Activated B cell treated with CpG ODN at 0.5 μM for 24 hours (primary cell): ENCODE results near the gene SSC4D. TPM values are rescaled to one million over a fixed set of nuclear protein-coding genes. Genes with fewer than 3 reads are reported as not detected.
"Not testable (repeated sequence)": the region's sequence is repeated elsewhere in the genome, so short reads cannot be mapped to it uniquely, and the experiment has no call there.

Experiments used
- ATAC-seq: fragments of 200-7000 bp; cut with Tn5 transposase; one replicate; pipeline ENCODE4 v1.10.0; 2021; ENCODE audit warnings: low read depth, mild to moderate bottlenecking, moderate library complexity
- CTCF ChIA-PET: fragments of 350-600 bp; sonication (Branson Sonifier 250); formaldehyde crosslinking; loops from one replicate; lab custom pipeline; 2021; ENCODE audit warnings: antibody characterized with exemption; lab: Charles Lee
- POLR2A ChIA-PET: fragments of 350-600 bp; sonication (Branson Sonifier 250); formaldehyde crosslinking; loops from one replicate; lab custom pipeline; 2021; ENCODE audit warnings: antibody characterized with exemption; lab: Charles Lee
- DNase-seq: peaks from one replicate; pipeline ENCODE4 v3.0.0; 2022
- H3K27ac Mint-ChIP-seq: one replicate; pipeline ENCODE4 v1.8.0; 2020; ENCODE audit warnings: mixed read lengths
- H3K27me3 Mint-ChIP-seq: one replicate; pipeline ENCODE4 v1.8.0; 2021; ENCODE audit warnings: mixed read lengths
- H3K36me3 Mint-ChIP-seq: one replicate; pipeline ENCODE4 v1.8.0; 2021; ENCODE audit warnings: low read depth, mixed read lengths
- H3K4me1 Mint-ChIP-seq: one replicate; pipeline ENCODE4 v1.8.0; 2021; ENCODE audit warnings: mixed read lengths
- H3K4me3 Mint-ChIP-seq: one replicate; pipeline ENCODE4 v1.8.0; 2020; ENCODE audit warnings: mild to moderate bottlenecking, mixed read lengths
- H3K9me3 Mint-ChIP-seq: one replicate; pipeline ENCODE4 v1.8.0; 2020; ENCODE audit warnings: mixed read lengths
- intact Hi-C: fragments of 100-400 bp; cut with micrococcal nuclease; formaldehyde crosslinking; loops from one replicate; pipeline ENCODE4 v1.15.1; 2024
- total RNA-seq: library from RNA; stranded (reverse); gene quantifications from 2 replicates; pipeline ENCODE4 v1.2.3, GENCODE V29; 2022
- TF ChIP-seq, protein P1 (sequence below): fragments of 200-600 bp; IDR thresholded peaks from one replicate; pipeline ENCODE4 v1.8.0; 2022; ENCODE audit warnings: antibody characterized with exemption, mild to moderate bottlenecking

The SSC4D gene
- total RNA-seq, 1 donor from 2014 or later, result 0.55 TPM

DNA sequence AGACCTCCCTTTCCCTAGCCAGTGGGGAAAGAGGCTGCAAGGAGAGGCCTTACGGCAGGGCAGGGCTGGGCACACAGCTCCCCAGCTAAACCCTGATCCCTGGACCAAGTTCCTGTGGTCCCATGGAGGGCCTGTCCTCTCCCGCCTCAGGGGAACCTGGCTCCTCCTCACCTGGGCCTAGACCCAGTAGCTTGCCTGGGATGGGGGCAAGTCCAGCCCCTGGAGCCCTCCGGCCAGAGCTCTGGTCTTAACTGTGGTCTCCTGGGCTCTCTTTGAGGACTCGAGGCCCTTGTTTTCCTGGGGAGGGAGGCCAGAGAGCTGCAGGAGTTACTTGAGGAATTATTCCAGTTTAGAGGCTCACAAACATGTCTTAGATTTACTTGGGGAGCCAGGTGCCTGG, 16.7 kb upstream of the SSC4D start:
- ATAC-seq (no peak), DNase-seq (no peak)
- Mint-ChIP-seq H3K27ac (no peak overlapping the region), H3K9me3 (no peaks in the 10 kb centered on the region), H3K27me3 (peaks cover 3% of the 10 kb centered on the region), H3K36me3 (no peaks in the 10 kb centered on the region), H3K4me1 (peaks cover 3% of the 10 kb centered on the region), H3K4me3 (no peak overlapping the region)
- intact Hi-C loops, result no loop called here
- ChIA-PET CTCF (no interaction called here), POLR2A (no interaction called here)
- TF ChIP-seq, protein P1, sequence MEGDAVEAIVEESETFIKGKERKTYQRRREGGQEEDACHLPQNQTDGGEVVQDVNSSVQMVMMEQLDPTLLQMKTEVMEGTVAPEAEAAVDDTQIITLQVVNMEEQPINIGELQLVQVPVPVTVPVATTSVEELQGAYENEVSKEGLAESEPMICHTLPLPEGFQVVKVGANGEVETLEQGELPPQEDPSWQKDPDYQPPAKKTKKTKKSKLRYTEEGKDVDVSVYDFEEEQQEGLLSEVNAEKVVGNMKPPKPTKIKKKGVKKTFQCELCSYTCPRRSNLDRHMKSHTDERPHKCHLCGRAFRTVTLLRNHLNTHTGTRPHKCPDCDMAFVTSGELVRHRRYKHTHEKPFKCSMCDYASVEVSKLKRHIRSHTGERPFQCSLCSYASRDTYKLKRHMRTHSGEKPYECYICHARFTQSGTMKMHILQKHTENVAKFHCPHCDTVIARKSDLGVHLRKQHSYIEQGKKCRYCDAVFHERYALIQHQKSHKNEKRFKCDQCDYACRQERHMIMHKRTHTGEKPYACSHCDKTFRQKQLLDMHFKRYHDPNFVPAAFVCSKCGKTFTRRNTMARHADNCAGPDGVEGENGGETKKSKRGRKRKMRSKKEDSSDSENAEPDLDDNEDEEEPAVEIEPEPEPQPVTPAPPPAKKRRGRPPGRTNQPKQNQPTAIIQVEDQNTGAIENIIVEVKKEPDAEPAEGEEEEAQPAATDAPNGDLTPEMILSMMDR, result no peak

DNA sequence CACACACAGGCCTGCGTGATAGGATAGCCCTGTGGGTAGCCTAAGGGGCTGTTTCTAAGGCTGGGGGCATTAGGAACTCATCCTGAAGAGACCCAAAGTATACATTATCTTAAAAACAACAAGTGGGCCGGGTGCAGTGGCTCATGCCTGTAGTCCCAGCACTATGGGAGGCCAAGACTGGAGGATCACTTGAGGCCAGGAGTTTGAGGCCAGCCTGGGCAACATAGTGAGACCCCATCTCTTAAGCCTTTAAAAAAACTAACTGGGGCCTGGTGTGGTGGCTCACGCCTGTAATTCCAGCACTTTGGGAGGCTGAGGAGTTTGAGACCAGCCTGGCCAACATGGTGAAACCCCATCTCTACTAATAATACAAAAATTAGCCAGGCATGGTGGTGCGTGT, 16.1 kb upstream of the SSC4D start:
- POLR2A ChIA-PET, CTCF ChIA-PET, ATAC-seq, H3K4me3 Mint-ChIP-seq, H3K27ac Mint-ChIP-seq, H3K27me3 Mint-ChIP-seq, H3K36me3 Mint-ChIP-seq, H3K4me1 Mint-ChIP-seq, DNase-seq, intact Hi-C loops, H3K9me3 Mint-ChIP-seq: not testable (repeated sequence)

DNA sequence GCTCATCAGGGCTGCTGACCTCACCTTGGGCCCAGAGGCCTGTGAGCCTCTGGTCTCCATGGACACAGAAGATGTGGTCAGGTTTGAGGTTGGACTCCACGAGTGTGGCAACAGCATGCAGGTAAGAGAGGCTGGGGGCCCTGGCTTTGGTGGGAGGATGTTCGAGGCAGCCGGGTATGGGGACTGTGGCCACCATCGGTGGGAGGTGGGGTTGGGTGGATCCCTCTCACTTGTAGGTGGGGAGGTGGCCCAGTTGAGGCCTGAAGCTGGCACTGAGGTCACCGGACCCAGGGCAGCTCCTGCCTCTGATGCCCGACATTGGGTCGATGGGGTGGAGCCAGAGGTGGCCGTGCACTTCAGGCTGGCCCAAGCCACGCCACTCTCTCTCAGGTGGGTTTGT, 15.7 kb upstream of the SSC4D start:
- CTCF ChIA-PET, result no interaction called here

DNA sequence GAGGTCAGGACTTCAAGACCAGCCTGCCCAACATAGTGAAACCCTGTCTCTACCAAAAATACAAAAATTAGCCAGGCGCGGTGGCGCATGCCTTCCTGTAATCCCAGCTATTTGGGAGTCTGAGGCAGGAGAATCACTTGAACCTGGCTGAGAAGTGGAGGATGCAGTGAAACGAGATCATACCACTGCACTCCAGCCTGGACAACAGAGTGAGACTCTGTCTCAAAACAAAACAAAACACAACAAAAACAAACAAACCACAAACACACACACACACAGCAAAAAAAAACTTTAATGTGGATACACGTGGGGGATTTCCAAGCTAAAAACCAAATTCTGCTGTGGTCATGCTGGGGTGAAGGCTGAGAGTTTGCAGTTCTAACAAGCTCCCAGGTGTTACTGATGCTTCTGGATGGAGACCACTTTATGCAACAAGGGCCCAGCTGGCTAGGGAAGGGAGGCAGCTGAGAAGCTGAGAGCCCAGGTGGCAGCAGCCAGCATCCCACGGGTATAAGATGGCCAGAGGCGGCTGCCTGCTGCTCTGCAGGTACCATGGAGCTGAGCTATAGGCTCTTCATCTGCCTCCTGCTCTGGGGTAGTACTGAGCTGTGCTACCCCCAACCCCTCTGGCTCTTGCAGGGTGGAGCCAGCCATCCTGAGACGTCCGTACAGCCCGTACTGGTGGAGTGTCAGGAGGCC, 15.1 kb upstream of the SSC4D start, which contains the start of gene ZP3:
TSS of gene ZP3 (plus strand) at position 538 of the 699 bp plus-strand sequence. CDS start at position 553, 15 bp downstream.
- intact Hi-C loops, result no loop called here
- no peak for DNase-seq
- no peaks in the 10 kb centered on the region for H3K36me3 Mint-ChIP-seq
- peaks cover 3% of the 10 kb centered on the region for H3K4me1 Mint-ChIP-seq
- no peak for ATAC-seq
- no peak within 1 kb of the TSS for H3K4me3 Mint-ChIP-seq
- CTCF ChIA-PET, result no interaction called here
- H3K9me3 Mint-ChIP-seq, result no peaks in the 10 kb centered on the region
- H3K27ac Mint-ChIP-seq, result no peak within 1 kb of the TSS
- TF ChIP-seq, protein P1, result no peak
- POLR2A ChIA-PET, result interaction anchor here (0.7 kb wide), 1 partner anchor 688 kb away, joined by 4 read pairs; no protein-coding TSS in a partner anchor
- H3K27me3 Mint-ChIP-seq, result peaks cover 3% of the 10 kb centered on the region

More for the DNA sequence above, 15.7 kb upstream of the SSC4D start:
- peaks cover 3% of the 10 kb centered on the region for H3K4me1 Mint-ChIP-seq
- ATAC-seq (no peak), DNase-seq (no peak)
- POLR2A ChIA-PET, result no interaction called here
- no peak overlapping the region for H3K27ac Mint-ChIP-seq
- intact Hi-C loops, result no loop called here
- H3K9me3 Mint-ChIP-seq, result no peaks in the 10 kb centered on the region
- H3K27me3 Mint-ChIP-seq, result peaks cover 3% of the 10 kb centered on the region
- no peaks in the 10 kb centered on the region for H3K36me3 Mint-ChIP-seq
- no peak overlapping the region for H3K4me3 Mint-ChIP-seq
- TF ChIP-seq, protein P1, result no peak

GRCh38 chr7:76423666-76424412, 14.3 kb upstream of the SSC4D start:
- H3K36me3 Mint-ChIP-seq, result no peaks in the 10 kb centered on the region
- ChIA-PET CTCF (no interaction called here), POLR2A (interaction anchor here (0.6 kb wide), 1 partner anchor 8 kb away, joined by 3 read pairs; no protein-coding TSS in a partner anchor)
- TF ChIP-seq, protein P1, result no peak
- peaks cover 3% of the 10 kb centered on the region for H3K27me3 Mint-ChIP-seq
- peaks cover 3% of the 10 kb centered on the region for H3K4me1 Mint-ChIP-seq
- no peak overlapping the region for H3K27ac Mint-ChIP-seq
- no peak overlapping the region for H3K4me3 Mint-ChIP-seq
- DNase-seq (no peak), ATAC-seq (no peak)
- intact Hi-C loops, result no loop called here
- no peaks in the 10 kb centered on the region for H3K9me3 Mint-ChIP-seq

DNA sequence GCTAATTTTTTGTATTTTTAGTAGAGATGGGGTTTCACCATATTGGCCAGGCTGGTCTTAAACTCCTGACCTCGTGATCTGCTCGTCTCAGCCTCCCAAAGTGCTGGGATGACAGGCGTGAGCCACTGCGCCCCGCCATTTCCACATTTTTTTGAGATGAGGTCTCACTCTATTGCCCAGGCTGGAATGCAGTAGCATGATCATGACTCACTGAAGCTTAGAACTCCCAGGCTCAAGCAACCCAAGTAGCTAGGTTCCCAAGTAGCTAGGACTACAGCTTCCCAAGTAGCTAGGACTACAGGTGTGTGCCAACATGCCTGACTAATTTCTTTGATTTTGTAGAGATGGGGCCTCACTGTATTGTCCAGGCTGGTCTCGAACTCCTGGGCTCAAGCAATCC, 11.6 kb upstream of the SSC4D start:
- H3K4me3 Mint-ChIP-seq, H3K9me3 Mint-ChIP-seq, H3K27me3 Mint-ChIP-seq, DNase-seq, ATAC-seq, POLR2A ChIA-PET, H3K27ac Mint-ChIP-seq, CTCF ChIA-PET, H3K4me1 Mint-ChIP-seq, intact Hi-C loops, H3K36me3 Mint-ChIP-seq: not testable (repeated sequence)

- H3K27me3 Mint-ChIP-seq, H3K4me1 Mint-ChIP-seq, H3K4me3 Mint-ChIP-seq, H3K27ac Mint-ChIP-seq, POLR2A ChIA-PET, ATAC-seq, DNase-seq, intact Hi-C loops, H3K36me3 Mint-ChIP-seq, CTCF ChIA-PET, H3K9me3 Mint-ChIP-seq: not testable (repeated sequence)
Observed at GRCh38 chr7:76417654-76418310, 8.3 kb upstream of the SSC4D start.
